Measurements from ENCODE around the gene FBXL7.

GRCh38 chr5:15901151-15901550 lies 401.2 kb downstream of the FBXL7 start:
- TF ChIP-seq, protein P1, sequence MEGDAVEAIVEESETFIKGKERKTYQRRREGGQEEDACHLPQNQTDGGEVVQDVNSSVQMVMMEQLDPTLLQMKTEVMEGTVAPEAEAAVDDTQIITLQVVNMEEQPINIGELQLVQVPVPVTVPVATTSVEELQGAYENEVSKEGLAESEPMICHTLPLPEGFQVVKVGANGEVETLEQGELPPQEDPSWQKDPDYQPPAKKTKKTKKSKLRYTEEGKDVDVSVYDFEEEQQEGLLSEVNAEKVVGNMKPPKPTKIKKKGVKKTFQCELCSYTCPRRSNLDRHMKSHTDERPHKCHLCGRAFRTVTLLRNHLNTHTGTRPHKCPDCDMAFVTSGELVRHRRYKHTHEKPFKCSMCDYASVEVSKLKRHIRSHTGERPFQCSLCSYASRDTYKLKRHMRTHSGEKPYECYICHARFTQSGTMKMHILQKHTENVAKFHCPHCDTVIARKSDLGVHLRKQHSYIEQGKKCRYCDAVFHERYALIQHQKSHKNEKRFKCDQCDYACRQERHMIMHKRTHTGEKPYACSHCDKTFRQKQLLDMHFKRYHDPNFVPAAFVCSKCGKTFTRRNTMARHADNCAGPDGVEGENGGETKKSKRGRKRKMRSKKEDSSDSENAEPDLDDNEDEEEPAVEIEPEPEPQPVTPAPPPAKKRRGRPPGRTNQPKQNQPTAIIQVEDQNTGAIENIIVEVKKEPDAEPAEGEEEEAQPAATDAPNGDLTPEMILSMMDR (optimal IDR thresholded peaks at IDR 0.05 in 1 of 3, IDR thresholded peaks at IDR 0.05 in 1 of 3, conservative IDR thresholded peaks at IDR 0.05 in 1 of 3; ENCODE audit: extremely low read depth in 1 of 3, insufficient read depth in 2 of 3, low read length in 3 of 3) = no peak
- TF ChIP-seq EZH2 (IDR thresholded peaks at IDR 0.05; ENCODE audit: low read length) = no peak
